Measurements from ENCODE around the gene TECTB.

TECTB gene

DNA sequence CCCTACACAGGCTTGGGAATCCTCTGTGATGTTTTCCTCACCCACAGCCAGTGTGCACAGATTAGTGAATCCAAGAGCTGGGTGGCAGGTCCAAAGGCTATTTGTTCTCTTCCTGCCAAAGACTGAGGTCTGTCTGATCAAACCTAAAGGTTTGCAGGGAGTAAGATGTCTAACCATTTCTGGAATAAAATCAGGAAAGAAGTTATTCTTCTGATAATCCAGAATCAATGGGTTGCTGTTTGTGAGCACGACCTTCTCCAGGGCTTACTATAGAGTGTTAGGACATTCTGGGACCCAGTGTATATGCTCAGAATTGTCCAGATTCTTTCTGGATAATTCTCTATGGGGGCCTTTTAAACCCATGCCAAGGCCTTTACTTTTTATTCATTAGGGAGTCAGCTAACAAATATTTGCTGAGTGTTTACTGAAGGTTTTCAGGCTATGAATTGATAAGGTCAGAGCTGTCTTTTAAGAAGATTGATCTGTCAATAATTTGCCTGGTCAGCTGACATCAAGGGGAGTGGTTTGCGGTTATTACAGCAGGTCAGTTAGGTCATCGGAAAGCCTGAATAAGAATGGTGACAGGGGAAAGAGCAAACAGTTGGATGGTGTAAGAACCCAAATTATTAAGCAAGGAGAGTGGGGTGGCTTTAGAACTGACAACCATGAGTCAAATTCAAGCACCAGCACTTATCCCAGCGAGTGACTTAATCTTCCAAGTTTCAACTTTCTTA lies 7.5 kb upstream of the TECTB start:
- DNase-seq: no peak

DNA sequence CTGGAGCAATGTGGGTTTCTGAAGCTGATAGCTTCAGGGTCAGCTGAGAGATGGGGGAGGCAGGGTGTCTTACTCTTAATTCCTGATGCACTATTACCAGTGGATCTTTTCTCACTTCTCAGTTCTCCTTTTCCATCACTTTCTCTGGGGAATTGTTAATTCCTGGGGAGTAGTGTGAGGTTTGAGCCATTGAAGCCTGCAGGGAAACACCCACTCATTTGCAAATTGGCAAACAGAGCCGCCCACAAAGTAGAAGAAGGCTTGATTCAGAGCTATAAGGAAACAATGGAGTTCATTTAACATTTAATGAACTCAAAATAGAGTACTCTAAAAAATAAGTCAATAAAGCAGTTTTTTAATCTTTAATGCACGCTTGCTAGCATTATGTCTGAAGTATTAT lies 4.3 kb upstream of the TECTB start:
- no peak for DNase-seq

DNA sequence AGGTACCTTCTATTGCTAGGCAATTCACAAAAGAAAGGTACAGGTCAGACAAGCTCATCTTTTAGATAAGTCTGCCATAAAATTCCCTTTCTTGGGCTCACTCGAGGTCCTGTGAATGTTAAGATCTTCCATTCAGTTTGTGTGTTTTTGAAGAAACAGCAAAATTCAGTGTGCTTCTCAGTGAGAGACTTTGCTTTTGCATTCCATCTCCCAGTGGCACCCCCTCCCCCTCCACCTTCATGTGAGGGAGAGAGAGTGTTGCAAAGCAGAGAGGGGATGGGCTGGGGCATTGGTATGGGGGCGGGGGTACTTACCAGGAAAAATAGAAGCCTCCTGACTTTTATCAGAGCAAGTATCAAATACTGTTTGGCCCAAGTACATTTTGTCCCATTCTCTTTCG lies 3.8 kb upstream of the TECTB start:
- DNase-seq: no peak

DNA sequence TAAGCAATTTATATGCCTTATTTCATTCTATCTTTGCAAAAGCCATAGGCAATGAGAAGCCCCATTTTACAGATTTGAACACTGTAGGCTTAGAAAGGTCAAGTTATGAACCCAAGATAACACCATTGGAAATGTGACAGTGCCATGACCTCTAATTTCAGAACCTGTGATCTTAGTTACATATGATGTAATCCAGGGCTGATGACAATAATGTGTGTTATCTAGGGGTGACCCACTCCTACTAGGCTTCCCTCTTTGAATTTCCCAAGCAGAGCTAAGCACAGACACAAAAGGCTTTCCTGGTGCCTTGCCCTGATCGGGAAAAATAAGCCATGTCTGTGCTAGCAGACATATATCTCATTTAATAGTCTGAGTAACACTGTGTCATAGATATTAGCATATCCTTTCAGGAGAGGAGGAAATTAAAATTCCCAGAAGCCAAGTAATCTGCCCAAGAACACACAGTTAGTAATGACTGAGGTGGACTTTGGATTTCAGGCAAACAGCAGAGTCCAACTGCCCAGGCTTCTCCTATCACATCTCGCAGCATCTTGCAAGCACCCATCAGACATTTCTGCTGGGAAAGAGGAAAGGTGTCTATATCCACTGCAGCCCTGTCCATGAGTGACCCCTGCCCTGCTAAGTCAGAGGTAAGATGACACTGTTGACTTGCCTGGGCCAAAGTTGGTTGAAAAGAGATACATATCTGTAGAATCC lies 2.8 kb upstream of the TECTB start:
- DNase-seq: no peak

DNA sequence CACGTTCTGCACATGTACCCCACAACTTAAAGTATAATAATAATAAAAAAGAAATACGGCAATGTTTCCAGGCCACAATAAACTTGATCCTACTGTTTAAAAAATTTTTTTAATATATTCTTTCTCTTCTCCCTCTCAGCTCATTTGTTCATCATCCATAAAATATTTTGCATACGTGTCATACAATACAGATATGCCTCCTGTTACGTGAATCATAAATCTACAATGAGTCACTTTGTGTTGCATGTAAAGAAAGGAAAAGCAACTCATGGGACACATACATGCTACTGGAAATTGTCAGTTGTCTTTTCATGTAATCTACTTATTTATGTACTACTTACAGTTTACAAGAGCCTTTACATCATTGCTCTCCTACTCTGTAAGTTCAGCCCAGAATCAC lies 1.1 kb upstream of the TECTB start:
- no peak for DNase-seq

DNA sequence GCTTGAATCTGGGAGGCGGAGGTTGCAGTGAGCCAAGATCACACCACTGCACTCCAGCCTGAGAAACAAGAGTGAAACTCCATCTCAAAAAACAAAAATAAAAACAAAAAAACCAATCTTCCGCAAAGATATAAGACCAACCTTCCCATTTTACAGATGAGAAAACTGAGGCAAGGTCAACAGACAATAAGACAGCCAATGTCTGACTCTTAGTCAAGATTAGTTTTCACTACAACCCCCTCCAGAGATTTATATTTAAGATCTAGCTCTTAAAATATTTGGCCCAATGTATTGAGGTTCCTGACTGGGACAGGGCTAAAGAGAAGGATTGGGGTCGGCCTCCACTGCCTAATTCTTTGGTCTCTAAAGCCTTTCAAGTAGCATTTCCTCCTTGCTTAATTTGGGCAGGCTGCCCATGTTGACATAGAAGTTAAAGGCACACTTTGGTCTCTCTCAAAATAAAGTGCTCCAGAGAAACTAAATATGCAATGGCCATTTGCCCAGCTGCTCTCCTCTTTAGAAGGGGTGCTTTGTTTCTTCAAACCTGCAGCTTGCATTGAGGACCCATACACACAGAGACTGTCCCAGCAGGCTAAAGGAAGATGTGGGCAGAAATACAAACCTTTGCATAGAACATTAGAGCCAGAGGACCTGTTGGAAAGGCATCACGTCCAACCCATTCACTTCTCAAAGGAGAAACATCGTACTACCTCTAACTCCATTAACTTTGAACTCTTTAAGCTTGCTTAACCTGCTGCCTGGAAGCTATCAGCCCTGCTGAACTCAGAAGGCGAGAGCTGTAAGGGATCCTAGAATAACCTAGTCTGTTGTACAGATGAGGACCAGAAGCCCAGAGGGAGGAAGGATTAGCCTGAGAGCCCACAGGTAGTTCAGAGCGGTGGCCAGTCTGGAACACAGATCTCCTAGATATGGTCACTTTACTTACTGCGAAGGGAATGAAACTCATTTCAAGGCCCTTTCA lies 3.9 kb downstream of the TECTB start:
- no peak for DNase-seq

DNA sequence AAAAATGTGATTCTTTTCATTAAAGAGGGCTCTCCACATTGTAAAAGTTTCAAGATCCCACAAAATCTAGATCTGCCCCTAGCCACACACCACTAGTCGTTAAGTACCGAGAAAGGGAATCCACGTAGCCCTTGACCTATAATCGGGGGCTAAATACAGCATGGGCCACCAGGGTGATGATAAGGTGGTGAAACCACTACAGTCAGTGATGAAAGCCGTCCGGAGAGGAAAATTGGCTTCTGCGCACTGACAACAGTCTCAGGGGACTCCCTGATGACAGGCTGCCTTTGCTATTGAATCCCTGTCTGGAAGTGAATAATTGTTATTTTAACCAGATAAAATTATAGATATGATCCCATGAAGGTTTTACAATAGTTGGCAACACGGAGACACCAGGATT lies 4.6 kb downstream of the TECTB start:
- no peak for DNase-seq

DNA sequence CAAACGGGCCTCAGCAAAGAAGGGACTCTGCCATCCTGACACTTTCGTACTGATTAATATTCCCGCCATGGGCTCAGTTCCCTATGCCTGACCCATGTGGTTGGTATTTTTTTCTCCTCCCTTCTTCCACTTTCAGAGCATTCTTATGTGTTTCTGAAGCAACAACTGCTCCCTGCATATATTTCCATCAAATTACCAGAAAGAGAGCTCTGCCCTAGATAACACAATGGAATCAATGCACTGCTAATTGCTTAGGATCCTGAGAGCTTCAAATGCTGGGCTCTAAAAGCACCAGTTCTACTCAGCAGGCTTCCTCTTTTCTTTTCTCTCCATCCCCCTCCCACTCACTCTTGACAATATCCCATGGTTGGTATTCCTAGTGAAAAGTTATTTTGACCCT lies 5.3 kb downstream of the TECTB start:
- no peak for DNase-seq

DNA sequence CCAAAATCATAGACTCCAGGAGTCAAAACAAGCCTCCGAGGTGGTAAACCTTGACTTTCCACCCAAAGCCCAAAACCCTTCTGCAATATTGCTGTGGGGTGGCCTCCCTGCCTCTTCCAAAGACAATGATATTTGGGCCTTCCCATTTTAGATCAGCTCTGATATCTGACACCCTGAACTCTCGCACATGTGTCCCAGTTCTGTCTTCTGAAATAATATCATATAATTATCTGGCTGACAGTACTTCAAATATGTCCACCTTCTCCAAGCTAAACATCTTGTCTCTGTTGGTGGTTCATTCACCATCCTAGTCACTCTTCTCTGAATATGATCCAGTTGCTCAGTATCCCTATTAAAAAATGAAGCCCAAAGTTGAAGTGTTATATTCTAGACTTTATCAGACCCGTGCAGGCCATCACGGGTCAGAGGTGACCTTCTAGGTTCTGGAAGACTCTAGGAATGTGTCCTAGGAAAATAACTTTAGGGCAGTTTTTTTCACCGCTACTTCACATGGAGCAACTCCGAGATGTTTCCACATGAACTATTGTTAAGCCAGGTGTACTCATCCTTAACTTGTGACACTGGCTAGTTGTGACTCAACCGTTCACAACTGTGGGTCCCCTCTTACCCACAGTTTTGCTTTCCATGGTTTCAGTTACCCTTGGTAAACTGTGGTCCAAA lies 6.3 kb downstream of the TECTB start:
- DNase-seq: no peak

DNA sequence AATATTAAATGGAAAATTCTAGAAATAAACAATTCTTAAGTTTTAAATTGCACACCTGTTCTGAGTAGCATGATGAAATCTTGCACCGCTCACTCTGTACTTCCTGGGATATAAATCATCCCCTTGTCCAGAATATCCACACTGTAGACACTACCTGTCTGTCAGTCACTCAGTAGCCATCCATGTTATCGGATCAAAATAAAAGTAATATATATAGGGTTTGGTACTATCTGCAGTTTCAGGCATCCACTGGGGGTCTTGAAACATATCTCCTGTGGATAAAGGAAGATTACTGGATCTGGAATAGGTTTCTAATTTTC lies 6.8 kb downstream of the TECTB start:
- no peak for DNase-seq

DNA sequence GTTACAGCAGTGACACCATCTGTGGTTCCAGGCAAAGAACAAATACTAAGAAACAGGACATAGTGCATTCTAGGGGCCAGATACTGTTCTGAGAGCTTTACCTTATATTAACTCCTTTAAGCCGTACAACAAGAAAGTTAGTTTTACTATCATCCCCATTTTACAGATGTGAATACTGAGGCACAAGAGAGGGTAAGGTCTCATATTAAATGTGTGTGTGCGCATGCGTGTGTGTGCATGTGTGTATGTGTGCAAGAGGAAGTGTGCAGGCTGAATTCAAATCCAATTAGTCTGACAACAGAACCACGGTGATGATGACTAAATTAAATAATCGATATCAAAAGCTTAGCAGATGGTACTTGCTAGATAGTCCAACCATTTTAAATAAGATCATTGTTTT lies 11.0 kb downstream of the TECTB start:
- no peak for DNase-seq

DNA sequence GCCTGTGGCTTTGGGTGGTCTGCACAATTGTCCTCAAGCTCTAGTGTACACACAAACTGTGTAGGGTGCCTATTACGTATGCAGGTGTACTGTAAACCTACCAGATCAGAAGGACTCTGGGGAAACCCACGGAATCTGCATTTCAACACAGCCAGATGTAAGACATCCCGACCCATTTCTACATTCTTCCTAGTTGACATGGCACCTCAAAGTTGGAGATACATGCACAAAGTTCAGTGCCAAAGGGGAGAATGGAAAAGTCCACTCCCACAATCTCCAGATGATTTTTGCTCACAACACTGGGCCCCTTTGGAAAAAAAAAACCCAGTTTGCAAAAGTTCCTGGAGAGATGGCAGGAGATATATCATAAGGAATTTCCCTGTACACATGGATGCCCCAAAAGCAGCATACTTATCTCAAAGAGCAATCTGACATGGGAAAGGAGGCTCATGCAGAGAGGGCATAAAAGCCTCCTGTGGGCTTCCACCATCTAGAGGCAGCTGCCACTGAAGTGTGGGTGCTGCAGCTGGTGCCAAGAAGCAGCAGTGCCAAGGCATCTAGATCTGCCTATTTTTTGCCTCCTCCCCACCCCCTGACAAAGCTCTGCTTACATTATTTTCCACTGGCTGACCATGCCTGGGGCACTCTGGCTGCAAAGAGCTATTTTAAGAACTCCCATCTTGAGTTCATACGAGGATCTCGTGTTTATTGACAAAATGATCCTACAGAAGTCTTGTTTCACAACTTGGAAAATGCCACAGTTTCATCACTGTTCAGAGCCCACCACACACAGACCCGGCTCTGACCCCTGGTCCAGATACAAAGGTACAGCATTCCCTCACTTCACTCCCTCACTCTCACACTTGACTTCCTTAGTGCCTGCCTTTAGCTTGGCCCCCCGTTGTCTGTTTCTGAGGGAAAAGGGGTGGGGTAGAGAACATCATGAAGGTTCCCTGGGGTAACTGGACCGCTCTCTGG lies 12.9 kb downstream of the TECTB start:
- DNase-seq: no peak

DNA sequence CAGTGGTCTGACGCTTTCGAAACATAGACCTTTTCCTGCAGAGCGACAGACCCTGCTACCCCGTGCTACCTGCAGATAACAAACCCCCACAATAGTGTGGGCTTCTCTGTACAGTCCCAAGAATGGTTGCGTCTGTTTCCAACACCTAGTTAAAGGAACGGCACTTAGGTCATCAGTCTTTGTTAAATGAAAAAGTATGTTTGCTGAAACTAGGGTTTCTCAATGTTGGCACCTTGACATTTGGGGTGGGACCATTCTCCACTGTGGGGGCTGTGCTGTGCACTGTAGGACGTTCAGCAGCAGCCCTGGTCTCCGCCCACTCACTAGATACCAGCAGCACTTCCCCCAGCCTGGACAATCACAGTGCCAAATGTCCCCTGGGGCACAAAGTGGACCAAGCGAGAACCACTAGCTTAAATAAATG lies 13.7 kb downstream of the TECTB start:
- no peak for DNase-seq

DNA sequence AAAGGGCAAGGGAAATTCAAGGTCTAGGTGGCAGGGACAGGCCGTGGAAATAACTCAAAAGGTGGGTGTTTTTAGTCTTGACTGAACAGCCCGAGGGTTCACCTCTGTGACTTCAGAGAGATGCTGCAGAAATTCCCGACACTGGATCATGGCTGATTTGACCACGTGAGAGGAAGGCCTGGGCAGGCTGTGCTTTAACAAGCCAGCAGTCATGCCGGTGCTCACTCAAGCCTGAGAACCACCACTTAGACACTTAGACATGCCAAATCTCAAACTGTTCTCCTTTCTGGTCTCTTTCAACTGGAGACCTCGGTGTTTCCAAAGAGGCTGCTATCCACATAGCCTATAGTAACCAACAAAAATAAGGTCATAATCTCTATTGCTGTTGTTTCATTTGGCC lies 15.4 kb downstream of the TECTB start:
- DNase-seq: no peak

DNA sequence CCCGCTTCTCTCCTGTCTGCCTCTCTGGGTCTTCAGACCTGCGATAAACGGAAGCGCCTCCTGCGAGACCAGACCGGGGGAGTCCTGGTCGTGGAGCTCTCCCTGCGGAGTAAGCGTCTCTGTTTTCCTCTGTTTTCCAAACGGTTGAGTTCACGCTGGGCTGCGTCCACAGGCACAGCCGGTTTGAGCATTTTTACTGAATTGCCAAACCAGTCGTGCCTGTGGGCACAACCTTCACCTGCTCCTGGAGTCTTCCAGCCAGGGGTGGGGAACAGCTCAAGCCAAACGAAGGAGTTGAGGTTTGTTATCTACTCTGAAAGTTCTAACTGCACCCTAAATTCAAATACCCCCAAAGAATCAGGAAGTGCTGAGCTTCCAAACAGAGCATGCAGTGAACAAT lies 16.3 kb downstream of the TECTB start:
- DNase-seq: no peak

DNA sequence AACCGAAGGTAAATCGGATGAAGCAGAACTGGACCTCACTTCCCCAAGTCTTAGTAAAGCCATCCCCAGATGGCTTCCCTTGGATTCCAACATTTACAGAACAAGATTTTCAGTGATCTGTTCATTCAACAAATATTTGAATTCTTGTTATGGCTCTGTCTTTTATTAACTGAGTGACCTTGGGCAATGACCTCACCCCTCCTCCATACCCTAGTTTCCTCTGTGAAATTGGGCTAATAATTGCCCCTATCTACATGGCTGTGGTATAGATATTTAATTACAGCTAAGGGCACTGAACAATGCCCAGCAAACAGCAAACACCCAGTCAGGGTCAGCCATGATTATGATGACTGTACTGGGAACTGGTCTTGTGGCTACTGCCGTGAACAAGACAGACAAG lies 19.1 kb downstream of the TECTB start:
- DNase-seq: no peak

DNA sequence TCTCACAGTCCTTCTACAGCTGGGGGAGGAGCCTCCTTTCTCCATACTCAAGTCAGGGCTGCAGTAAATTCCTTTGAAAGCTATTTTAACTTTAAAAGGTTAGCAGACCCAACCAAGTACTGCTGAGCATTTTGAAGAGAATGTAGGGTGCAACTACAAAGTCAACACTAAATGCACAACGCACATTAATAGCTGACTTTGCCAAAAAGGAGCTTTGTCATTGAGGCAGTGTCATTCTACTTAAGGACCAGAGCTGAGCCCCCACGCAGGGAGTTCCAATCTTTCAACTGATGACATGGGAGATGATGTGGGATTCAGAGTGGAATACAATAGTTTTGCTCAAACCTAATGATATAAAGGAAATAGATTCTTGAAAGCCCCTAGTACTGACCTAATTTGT lies 20.3 kb downstream of the TECTB start:
- no peak for DNase-seq

DNA sequence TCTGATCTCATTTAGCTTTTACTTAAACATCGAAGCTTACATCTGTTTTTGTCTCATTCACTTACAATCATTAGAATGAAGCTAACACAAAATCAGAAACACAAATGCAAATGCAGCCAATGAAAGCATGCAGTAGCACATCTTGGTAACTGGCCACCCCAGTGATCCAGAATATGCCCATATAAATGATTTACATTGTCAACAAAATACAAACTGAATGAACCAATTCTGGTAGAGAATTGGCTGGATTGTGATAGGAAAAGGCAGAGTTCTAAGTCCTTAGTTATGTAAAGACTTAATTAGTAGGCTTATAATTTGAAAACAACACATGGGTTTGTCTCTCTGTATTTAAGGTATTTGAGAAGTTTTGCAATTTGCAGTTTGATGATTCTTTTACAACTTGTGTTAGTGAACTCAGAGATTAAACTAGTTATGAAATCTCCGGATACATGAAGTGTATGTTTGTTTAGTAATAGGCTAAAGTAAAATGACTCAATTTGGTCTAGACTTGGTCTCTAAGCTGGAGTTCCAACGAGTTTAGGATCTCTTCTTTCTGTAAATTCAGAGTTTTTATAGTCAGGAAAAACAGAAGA lies 21.2 kb downstream of the TECTB start:
- no peak for DNase-seq

DNA sequence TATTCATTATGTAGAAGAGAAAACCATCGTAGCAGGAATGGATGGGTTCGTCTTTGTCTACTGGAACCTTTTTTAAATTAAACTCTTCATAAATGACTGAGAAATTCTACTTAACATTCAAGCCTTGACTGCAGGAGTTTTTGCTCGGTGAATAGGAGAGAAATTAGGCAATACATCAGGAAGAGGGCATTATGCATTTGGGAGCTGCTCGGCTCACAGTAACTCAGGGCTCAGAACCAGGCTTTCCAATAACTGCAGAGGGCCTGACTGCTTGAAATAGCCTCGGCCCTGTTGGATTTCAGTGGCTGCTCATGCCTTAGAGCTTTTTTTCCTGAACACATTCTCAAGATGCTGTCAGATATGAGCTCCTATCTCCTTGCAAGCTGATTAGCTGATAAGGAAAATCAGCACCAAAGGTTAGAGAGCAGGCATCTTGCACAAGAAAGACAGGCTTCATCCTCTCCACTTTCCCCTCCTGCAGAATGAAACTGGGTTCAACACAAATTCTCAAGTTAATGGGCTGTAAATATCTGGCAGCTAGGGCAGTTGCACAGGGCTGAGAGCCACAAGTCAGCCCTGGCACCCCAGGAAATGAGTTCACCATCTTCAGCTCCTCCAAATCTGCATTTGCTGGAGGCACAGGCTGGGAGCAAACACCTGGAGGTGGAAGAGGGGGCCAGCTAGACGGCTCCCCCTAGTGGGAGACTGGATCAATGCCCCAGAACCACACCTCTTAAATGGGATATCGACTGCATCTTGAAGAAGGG lies 24.3 kb downstream of the TECTB start:
- DNase-seq: no peak

DNA sequence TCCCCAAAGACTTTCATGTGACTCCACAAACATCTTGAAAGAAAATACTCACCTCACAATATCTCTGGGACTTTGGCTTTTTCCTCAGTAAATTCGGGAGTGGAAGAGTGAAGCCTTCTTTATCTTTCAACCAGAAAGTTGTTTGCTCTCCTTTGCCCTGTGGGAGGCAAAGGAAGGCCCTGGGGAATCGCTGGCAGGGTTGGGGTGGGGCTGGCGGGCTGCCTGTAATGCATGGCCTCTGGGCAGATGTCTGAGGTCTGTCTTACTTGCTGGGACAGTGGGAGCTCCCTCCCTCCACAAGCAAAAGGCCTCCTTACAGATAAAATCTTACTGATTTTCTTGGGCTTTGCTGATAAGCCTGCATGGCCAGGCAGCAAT lies 24.9 kb downstream of the TECTB start:
- no peak for DNase-seq

DNA sequence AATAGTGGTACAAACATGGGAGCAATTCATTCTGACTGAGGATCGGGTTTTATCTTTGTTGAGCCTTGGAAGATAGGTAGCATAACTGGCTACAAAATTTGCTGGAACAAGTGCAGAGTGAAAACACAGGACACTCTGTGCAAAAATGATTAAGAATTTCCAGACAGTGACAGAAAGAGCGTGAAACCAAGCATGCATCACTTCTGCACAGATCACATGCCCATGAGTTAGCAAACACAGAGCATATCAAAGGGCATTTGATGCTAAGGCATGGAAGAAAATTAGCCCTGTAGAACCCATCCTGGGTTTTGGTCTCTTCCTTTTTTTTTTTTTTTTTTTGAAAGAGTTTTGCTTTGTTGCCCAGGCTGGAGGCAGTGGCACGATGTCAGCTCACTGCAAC lies 28.3 kb downstream of the TECTB start:
- no peak for DNase-seq

Data from GF-D8 (cell line).